GM18519 (cell line): ENCODE measurements around the gene GOSR1.
"Not testable (repeated sequence)": the region's sequence is repeated elsewhere in the genome, so short reads cannot be mapped to it uniquely, and the experiment has no call there.

Source experiments
- ATAC-seq: cut with Tn5 transposase; IDR thresholded peaks from one replicate; pipeline ENCODE4 v1.9.1; 2021; ENCODE audit warnings: mild to moderate bottlenecking, moderate library complexity; ENCODE audit not compliant: unreplicated experiment, low FRiP score

GOSR1 gene

GRCh38 chr17:30503558-30503957, 26.4 kb downstream of the GOSR1 start:
- ATAC-seq = no peak

- ATAC-seq = no peak
Observed at GRCh38 chr17:30505868-30506417, 28.7 kb downstream of the GOSR1 start.

DNA sequence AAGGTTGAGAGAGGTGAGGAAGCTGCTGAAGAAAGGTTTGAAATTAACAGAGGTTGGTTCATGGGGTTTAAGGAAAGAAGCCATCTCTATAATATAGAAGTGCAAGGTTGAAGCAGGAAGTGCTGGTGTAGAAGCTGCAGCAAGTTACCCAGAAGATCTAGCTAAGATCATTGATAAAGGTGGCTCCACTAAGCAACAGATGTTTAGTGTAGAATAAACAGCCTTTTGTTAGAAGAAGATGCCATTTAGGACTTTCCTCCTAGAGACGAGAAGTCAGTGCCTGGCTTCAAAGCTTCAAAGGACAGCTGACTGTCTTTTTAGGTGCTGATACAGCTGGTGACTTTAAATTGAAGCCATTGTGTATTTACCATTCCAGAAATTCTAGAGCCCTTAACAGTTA, 29.3 kb downstream of the GOSR1 start:
- ATAC-seq = no peak

GRCh38 chr17:30513346-30513745, 36.1 kb downstream of the GOSR1 start:
- ATAC-seq = no peak

GRCh38 chr17:30514895-30515596, 37.8 kb downstream of the GOSR1 start:
- no peak for ATAC-seq

DNA sequence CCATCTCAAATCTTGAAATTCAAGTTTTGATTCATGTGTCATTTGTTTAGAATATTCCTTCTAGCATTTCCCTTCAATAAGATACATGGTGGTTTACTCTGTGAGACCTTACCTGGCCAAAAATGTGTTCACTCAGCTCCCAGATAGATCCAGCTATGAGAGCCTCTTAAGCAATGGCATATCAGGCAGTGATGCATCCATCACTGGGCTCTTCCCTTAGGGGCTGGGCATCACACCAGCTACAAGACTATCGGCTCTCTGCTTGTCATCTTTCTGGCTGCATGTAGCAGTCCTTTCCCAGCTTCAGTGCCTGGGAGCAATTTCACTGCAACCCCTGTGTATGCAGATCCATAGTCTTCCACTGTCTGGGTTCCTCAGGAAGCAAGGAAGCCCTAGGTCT, 40.6 kb downstream of the GOSR1 start:
- ATAC-seq = no peak

- ATAC-seq = no peak
Observed at GRCh38 chr17:30519166-30519565, 42.0 kb downstream of the GOSR1 start.

DNA sequence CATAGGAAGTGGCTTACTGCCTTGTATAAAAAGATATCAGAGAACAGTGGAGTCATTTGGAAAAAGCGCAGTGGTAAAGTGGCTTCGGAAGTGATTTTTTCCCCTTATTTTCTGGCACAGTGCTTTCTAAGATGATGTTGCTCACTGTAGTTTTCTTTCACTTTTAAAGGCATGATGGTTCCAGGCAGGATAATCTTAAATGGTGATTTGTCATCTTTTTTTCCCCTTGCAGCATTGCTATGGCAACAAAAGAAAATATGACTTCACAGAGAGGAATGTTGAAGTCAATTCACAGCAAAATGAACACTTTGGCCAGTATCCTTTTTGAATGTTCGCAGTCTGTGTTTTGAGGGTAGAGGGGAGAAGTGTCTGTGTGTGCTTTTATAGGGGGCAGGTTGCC, 42.5 kb downstream of the GOSR1 start:
- no peak for ATAC-seq

- no peak for ATAC-seq
Observed at GRCh38 chr17:30520436-30520835, 43.2 kb downstream of the GOSR1 start.

GRCh38 chr17:30520882-30521281, 43.7 kb downstream of the GOSR1 start:
- no peak for ATAC-seq

DNA sequence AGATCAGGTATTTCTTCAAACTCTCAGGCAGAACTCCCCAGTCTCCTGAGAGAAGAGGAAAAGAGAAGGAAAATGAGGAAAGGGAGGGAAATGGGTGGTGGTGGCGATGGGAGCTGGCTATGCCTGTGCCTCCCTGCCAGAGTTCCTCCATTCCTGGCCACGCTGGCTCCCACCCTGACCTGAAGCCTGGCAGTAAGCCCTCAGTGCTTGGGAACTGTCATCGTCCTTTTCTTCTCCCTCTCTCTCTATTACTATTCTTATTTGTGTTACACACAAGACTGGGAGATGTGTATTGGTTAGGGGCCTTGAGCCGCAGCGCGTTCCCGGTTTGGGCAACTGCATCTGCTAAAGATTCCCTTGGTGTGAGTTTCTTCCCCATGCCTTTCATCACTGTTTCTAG, 44.6 kb downstream of the GOSR1 start:
- ATAC-seq = no peak

DNA sequence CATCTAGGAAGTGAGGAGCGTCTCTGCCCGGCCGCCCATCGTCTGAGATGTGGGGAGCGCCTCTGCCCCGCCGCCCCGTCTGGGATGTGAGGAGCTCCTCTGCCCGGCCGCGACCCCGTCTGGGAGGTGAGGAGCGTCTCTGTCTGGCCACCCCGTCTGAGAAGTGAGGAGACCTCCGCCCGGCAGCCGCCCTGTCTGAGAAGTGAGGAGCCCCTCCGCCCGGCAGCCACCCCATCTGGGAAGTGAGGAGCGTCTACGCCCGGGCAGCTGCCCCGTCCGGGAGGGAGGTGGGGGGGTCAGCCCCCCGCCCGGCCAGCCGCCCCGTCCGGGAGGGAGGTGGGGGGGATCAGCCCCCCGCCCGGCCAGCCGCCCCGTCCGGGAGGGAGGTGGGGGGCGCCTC, 46.0 kb downstream of the GOSR1 start:
- not testable (repeated sequence) for ATAC-seq

- ATAC-seq = no peak
Observed at GRCh38 chr17:30524847-30525246, 47.6 kb downstream of the GOSR1 start.

GRCh38 chr17:30526401-30526800, 49.2 kb downstream of the GOSR1 start:
- ATAC-seq = no peak

GRCh38 chr17:30528701-30529100, 51.5 kb downstream of the GOSR1 start:
- not testable (repeated sequence) for ATAC-seq

DNA sequence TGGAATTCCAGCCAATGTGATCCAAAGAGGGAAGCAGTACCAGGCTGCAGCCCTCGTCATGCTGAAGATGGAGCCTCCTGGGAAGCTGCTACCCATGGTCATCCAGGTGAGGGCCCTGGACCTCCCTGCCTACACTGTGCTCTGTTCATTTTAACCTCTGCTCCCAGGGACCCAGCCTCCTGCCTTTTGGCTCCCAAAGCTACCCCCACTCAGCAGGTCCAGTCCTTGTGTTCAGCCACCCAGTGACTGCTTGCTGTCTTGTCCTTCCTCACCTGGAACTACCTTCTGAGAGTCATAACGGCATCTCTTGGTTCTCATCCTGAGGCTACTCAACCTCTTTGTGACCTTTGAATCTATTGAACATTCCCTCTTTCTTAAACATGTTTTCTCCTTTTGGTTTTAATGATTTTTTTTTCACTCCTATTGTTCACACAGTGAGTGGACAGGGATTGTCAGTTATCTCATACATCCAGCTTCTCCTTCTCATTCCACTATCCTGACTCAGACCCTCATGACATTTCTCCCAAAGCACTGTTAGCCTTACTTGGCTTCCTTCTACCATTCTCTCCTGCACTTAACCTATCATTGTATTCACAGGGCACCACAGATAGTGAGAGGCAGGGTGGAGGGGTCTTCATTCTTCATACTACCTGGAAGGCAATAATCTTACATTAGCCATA, 53.3 kb downstream of the GOSR1 start:
- ATAC-seq = no peak

- ATAC-seq = no peak
Observed at GRCh38 chr17:30532871-30533270, 55.7 kb downstream of the GOSR1 start.

DNA sequence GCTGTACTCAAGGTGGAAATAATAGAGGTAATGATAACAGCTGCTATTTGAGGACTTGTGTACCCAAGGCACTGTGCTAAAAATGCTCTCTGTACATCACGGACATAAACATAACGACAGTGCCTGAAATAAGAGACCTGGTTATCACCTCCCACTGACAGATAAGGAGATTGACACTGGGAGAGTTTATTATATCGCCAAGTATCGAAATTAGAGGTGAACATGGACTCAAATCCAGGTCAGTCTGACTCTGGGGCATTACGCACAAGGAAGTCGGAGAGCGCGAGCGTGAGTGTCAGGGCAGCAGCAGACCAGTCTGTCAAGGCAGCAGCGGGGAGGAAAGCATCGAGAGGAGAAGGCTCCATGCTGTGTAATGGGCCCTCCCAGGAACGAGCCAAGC, 57.1 kb downstream of the GOSR1 start:
- ATAC-seq = no peak

GRCh38 chr17:30534938-30535921, 58.0 kb downstream of the GOSR1 start:
- ATAC-seq = no peak

- ATAC-seq = not testable (repeated sequence)
Observed at GRCh38 chr17:30536846-30537245, 59.6 kb downstream of the GOSR1 start.

- not testable (repeated sequence) for ATAC-seq
Observed at GRCh38 chr17:30537667-30538066, 60.5 kb downstream of the GOSR1 start.
